DND-41 (cell line): ENCODE data around the gene BBS5.

Experiments used
- ATAC-seq: fragments of 200-7000 bp; cut with Tn5 transposase; 3 replicates; pipeline ENCODE4 v1.9.1; 2021; ENCODE audit warnings: low read depth; ENCODE audit not compliant: insufficient read depth
- DNase-seq: peaks from one replicate; pipeline ENCODE4 v3.0.0-alpha.2; 2020
- H2AFZ ChIP-seq: 2 replicates; pipeline ENCODE4 v1.6.0; 2012; ENCODE audit warnings: low read depth, low read length
- H3K27ac ChIP-seq: 2 replicates; pipeline ENCODE4 v1.5.1; 2012; ENCODE audit warnings: low read length, inconsistent platforms
- H3K27me3 ChIP-seq: fragments of 200-600 bp; sonication (generic); 2 replicates; pipeline ENCODE4 v1.6.0; 2012; ENCODE audit warnings: low read length, mild to moderate bottlenecking, inconsistent platforms; ENCODE audit not compliant: insufficient read depth, poor library complexity
- H3K36me3 ChIP-seq: 2 replicates; pipeline ENCODE4 v1.5.1; 2012; ENCODE audit warnings: low read length, inconsistent platforms; ENCODE audit not compliant: insufficient read depth
- H3K4me1 ChIP-seq: 2 replicates; pipeline ENCODE4 v1.5.1; 2012; ENCODE audit warnings: mild to moderate bottlenecking, low read length; ENCODE audit not compliant: insufficient read depth
- H3K4me2 ChIP-seq: 2 replicates; pipeline ENCODE4 v1.6.0; 2012; ENCODE audit warnings: mild to moderate bottlenecking, moderate library complexity, low read length, inconsistent platforms; ENCODE audit not compliant: insufficient read depth
- H3K4me3 ChIP-seq, 2 experiments: fragments of 200-600 bp in 1 of 2; shearing (Covaris generic) in 1 of 2; 2 replicates each; pipeline ENCODE4 v1.5.1; 2012 to 2016; ENCODE audit warnings: inconsistent platforms in 2 of 2, low read length in 2 of 2, mild to moderate bottlenecking in 2 of 2, low read depth in 1 of 2, moderate library complexity in 1 of 2
- H3K79me2 ChIP-seq: 2 replicates; pipeline ENCODE4 v1.6.0; 2012; ENCODE audit warnings: low read length, inconsistent platforms; ENCODE audit not compliant: insufficient read depth
- H3K9ac ChIP-seq: 2 replicates; pipeline ENCODE4 v1.6.0; 2012; ENCODE audit warnings: low read depth, mild to moderate bottlenecking, inconsistent platforms, low read length, moderate library complexity
- H3K9me3 ChIP-seq: 2 replicates; pipeline ENCODE4 v1.5.1; 2012; ENCODE audit warnings: low read length, moderate library complexity, mild to moderate bottlenecking, inconsistent platforms; ENCODE audit not compliant: insufficient read depth, severe bottlenecking
- H4K20me1 ChIP-seq: 2 replicates; pipeline ENCODE4 v1.6.0; 2012; ENCODE audit warnings: low read length; ENCODE audit not compliant: insufficient read depth
- CTCF ChIP-seq: IDR thresholded peaks from 2 replicates; pipeline ENCODE4 v1.5.1; 2012; ENCODE audit warnings: borderline replicate concordance, low read length, moderate library complexity, mild to moderate bottlenecking; ENCODE audit not compliant: poor library complexity, severe bottlenecking; ENCODE audit errors: extremely low read depth
- EZH2 ChIP-seq: IDR thresholded peaks from 3 replicates; pipeline ENCODE4 v1.6.1; 2012; ENCODE audit warnings: borderline replicate concordance, low read depth, mild to moderate bottlenecking, moderate library complexity, low read length, inconsistent platforms; ENCODE audit not compliant: severe bottlenecking

Gene BBS5

GRCh38 chr2:169509298-169509885 is 30.1 kb downstream of the BBS5 start, which contains the start of gene KLHL41:
KLHL41 (plus strand) TSS chr2:169509702; CDS start chr2:169509779, 77 bp downstream.
- no peaks in the 10 kb centered on the region for H3K79me2 ChIP-seq
- no peaks in the 10 kb centered on the region for H3K4me1 ChIP-seq
- H3K4me3 ChIP-seq = no peak within 1 kb of the TSS
- H2AFZ ChIP-seq = no peak within 1 kb of the TSS
- no peaks in the 10 kb centered on the region for H3K9me3 ChIP-seq
- DNase-seq (no peak), ATAC-seq (no peak)
- H3K27me3 ChIP-seq = no peaks in the 10 kb centered on the region
- H3K9ac ChIP-seq = no peak within 1 kb of the TSS
- no peaks in the 10 kb centered on the region for H3K36me3 ChIP-seq
- H3K27ac ChIP-seq = no peak within 1 kb of the TSS
- H3K4me2 ChIP-seq = no peak within 1 kb of the TSS
- TF ChIP-seq EZH2 (no peak), CTCF (no peak)
- no peaks in the 10 kb centered on the region for H4K20me1 ChIP-seq

- Histone ChIP-seq H3K79me2 (no peaks in the 10 kb centered on the region), H3K9ac (no peak overlapping the region), H3K9me3 (no peaks in the 10 kb centered on the region), H3K4me3 (no peak overlapping the region), H4K20me1 (no peaks in the 10 kb centered on the region), H3K27ac (no peak overlapping the region), H3K4me2 (no peak overlapping the region), H3K36me3 (no peaks in the 10 kb centered on the region), H2AFZ (no peak overlapping the region), H3K4me1 (no peaks in the 10 kb centered on the region), H3K27me3 (no peaks in the 10 kb centered on the region)
- TF ChIP-seq CTCF (no peak), EZH2 (no peak)
- ATAC-seq (no peak), DNase-seq (no peak)
Observed at GRCh38 chr2:169509955-169510354, 30.7 kb downstream of the BBS5 start.

- no peak for DNase-seq
- ATAC-seq = no peak
- H3K9ac ChIP-seq = no peak overlapping the region
- no peaks in the 10 kb centered on the region for H3K4me1 ChIP-seq
- no peaks in the 10 kb centered on the region for H3K79me2 ChIP-seq
- H3K36me3 ChIP-seq = no peaks in the 10 kb centered on the region
- no peaks in the 10 kb centered on the region for H4K20me1 ChIP-seq
- H3K9me3 ChIP-seq = no peaks in the 10 kb centered on the region
- no peak overlapping the region for H2AFZ ChIP-seq
- no peak overlapping the region for H3K27ac ChIP-seq
- no peak overlapping the region for H3K4me3 ChIP-seq
- TF ChIP-seq CTCF (no peak), EZH2 (no peak)
- no peaks in the 10 kb centered on the region for H3K27me3 ChIP-seq
- H3K4me2 ChIP-seq = no peak overlapping the region
Observed at GRCh38 chr2:169510496-169510895, 31.2 kb downstream of the BBS5 start.

- H3K4me2 ChIP-seq = no peak overlapping the region
- no peak overlapping the region for H3K27ac ChIP-seq
- H3K9ac ChIP-seq = no peak overlapping the region
- TF ChIP-seq CTCF (no peak), EZH2 (no peak)
- ATAC-seq = no peak
- H3K9me3 ChIP-seq = no peaks in the 10 kb centered on the region
- no peaks in the 10 kb centered on the region for H3K27me3 ChIP-seq
- no peaks in the 10 kb centered on the region for H3K36me3 ChIP-seq
- DNase-seq = no peak
- no peaks in the 10 kb centered on the region for H3K4me1 ChIP-seq
- H4K20me1 ChIP-seq = no peaks in the 10 kb centered on the region
- H3K79me2 ChIP-seq = no peaks in the 10 kb centered on the region
- H3K4me3 ChIP-seq = no peak overlapping the region
- no peak overlapping the region for H2AFZ ChIP-seq
Observed at GRCh38 chr2:169511818-169512217, 32.5 kb downstream of the BBS5 start.
